ENCODE results near the gene LRRC7. TPM values are rescaled to one million over a fixed set of nuclear protein-coding genes. Genes with fewer than 3 reads are reported as not detected.

Gene LRRC7
- total RNA-seq, 1 donor from 2014 or later: not detected

- no peaks in the 10 kb centered on the region for H3K27me3 Mint-ChIP-seq (ENCODE audit: unreplicated experiment)
- peaks cover 4% of the 10 kb centered on the region for H3K4me1 Mint-ChIP-seq (ENCODE audit: unreplicated experiment)
- no peak overlapping the region for H3K27ac Mint-ChIP-seq (ENCODE audit: unreplicated experiment)
- no peak for DNase-seq (ENCODE audit: low spot score)
- no peak for TF ChIP-seq CTCF (IDR thresholded peaks at IDR 0.05; ENCODE audit: unreplicated experiment)
- H3K9me3 Mint-ChIP-seq (ENCODE audit: unreplicated experiment): no peaks in the 10 kb centered on the region
- H3K4me3 Mint-ChIP-seq (ENCODE audit: unreplicated experiment): no peak overlapping the region
- H3K36me3 Mint-ChIP-seq (ENCODE audit: low read depth, unreplicated experiment): no peaks in the 10 kb centered on the region
Measured at GRCh38 chr1:69842326-69842725, 274.6 kb downstream of the LRRC7 start.

- Mint-ChIP-seq H3K27me3 (ENCODE audit: unreplicated experiment) (no peaks in the 10 kb centered on the region), H3K9me3 (ENCODE audit: unreplicated experiment) (no peaks in the 10 kb centered on the region)
- no peak for TF ChIP-seq CTCF (IDR thresholded peaks at IDR 0.05; ENCODE audit: unreplicated experiment)
Measured at GRCh38 chr1:69845655-69846054, 277.9 kb downstream of the LRRC7 start.

DNA sequence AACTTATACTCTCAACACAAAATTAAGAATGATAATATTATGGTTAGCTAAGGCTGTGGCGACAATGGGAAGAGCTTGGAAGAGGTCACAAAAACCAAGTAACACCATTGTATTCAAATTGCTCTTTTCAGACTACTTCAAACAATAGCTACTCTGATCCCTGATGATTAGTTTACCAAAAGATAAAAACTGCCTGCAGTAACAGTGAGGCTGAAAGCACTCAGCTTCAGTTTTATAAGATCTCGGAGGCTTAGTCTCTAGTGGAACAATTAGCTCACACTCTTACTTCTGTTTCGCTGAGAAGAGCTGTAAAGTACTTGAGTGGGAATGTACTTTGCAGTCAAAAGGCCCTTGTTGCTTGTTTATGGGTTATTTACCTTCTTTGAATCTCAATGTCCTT, 278.5 kb downstream of the LRRC7 start:
- Mint-ChIP-seq H3K9me3 (ENCODE audit: unreplicated experiment) (no peaks in the 10 kb centered on the region), H3K4me1 (ENCODE audit: unreplicated experiment) (peaks cover 4% of the 10 kb centered on the region), H3K27me3 (ENCODE audit: unreplicated experiment) (no peaks in the 10 kb centered on the region), H3K4me3 (ENCODE audit: unreplicated experiment) (no peak overlapping the region), H3K27ac (ENCODE audit: unreplicated experiment) (no peak overlapping the region), H3K36me3 (ENCODE audit: low read depth, unreplicated experiment) (no peaks in the 10 kb centered on the region)
- TF ChIP-seq CTCF (IDR thresholded peaks at IDR 0.05; ENCODE audit: unreplicated experiment): no peak
- DNase-seq (ENCODE audit: low spot score): no peak

More at GRCh38 chr1:69845655-69846054, 277.9 kb downstream of the LRRC7 start:
- H3K27ac Mint-ChIP-seq (ENCODE audit: unreplicated experiment): no peak overlapping the region
- H3K36me3 Mint-ChIP-seq (ENCODE audit: low read depth, unreplicated experiment): no peaks in the 10 kb centered on the region
- peaks cover 4% of the 10 kb centered on the region for H3K4me1 Mint-ChIP-seq (ENCODE audit: unreplicated experiment)
- H3K4me3 Mint-ChIP-seq (ENCODE audit: unreplicated experiment): no peak overlapping the region
- no peak for DNase-seq (ENCODE audit: low spot score)

DNA sequence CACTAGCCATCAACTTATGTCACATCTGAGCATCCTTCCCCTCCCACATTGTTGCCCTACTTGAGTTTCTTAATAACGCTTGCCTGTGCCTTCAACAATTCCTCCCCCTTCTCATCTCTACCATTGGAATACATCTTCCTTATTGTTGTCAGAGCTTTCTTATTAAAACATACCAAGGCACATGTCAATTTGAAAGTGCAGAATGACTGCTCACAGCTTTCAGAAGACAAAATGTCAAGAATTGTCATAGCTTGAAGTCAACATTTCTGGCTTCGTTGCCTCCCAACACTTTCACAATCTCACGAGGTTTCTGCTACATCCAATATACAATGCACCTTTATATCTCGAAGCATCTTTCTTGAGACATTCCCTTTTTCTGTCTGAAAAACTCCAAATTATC, 279.9 kb downstream of the LRRC7 start:
- Mint-ChIP-seq H3K27me3 (ENCODE audit: unreplicated experiment) (no peaks in the 10 kb centered on the region), H3K4me1 (ENCODE audit: unreplicated experiment) (peaks cover 4% of the 10 kb centered on the region), H3K4me3 (ENCODE audit: unreplicated experiment) (no peak overlapping the region), H3K27ac (ENCODE audit: unreplicated experiment) (no peak overlapping the region), H3K36me3 (ENCODE audit: low read depth, unreplicated experiment) (no peaks in the 10 kb centered on the region), H3K9me3 (ENCODE audit: unreplicated experiment) (no peaks in the 10 kb centered on the region)
- DNase-seq (ENCODE audit: low spot score): no peak
- TF ChIP-seq CTCF (IDR thresholded peaks at IDR 0.05; ENCODE audit: unreplicated experiment): no peak

DNA sequence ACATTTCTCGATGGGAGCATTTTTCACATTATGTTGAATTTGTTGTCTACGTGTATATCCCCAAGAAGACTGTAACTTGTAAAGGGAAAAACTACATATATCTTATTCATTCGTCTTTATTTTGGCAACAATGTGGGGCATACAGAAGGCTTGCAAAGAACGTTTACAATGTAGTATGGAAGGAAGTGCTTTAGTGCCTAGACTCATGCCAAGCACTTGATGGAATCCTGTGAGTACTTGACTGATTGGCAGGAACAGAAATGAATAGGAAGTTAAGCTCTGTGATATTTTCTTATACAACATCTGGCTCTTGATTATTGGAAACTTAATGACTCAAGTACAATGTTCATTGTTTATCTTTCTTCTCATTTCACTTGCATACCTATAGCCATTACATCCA, 284.4 kb downstream of the LRRC7 start:
- Mint-ChIP-seq H3K27ac (ENCODE audit: unreplicated experiment) (no peak overlapping the region), H3K4me1 (ENCODE audit: unreplicated experiment) (no peaks in the 10 kb centered on the region), H3K9me3 (ENCODE audit: unreplicated experiment) (no peaks in the 10 kb centered on the region), H3K27me3 (ENCODE audit: unreplicated experiment) (peaks cover 3% of the 10 kb centered on the region), H3K36me3 (ENCODE audit: low read depth, unreplicated experiment) (no peaks in the 10 kb centered on the region), H3K4me3 (ENCODE audit: unreplicated experiment) (no peak overlapping the region)
- no peak for DNase-seq (ENCODE audit: low spot score)
- no peak for TF ChIP-seq CTCF (IDR thresholded peaks at IDR 0.05; ENCODE audit: unreplicated experiment)

All from endothelial cell (in vitro differentiated cells).